Measurements from ENCODE around the gene ZDHHC11. TPM values are rescaled to one million over a fixed set of nuclear protein-coding genes. Genes with fewer than 3 reads are reported as not detected.

Gene ZDHHC11
- total RNA-seq, 1 experiment from 2014 or later, result 17.0 TPM

DNA sequence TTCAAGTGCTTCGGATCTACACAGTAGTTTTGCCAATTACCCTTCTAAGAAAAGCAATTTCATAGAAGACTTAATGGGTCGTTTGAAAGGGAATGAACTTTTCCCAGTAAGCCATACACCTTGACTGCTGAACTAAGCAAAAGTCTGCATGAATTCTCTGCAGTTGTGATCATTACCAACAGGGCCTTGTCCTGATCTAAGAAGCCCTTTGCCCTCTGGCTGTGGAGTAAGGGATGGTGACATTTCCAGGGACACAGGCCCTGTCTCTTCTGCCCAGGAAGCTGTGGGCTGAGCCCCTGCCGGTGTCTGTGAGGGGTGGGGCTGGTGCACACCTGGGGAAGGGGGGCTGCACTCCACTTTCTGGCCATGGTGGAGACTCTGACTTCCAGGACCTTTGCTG, 30.5 kb downstream of the ZDHHC11 start:
- Histone ChIP-seq H3K79me2 (ENCODE audit: insufficient read depth, low read length) (no peaks in the 10 kb centered on the region), H3K9me2 (ENCODE audit: insufficient read depth) (no peaks in the 10 kb centered on the region), H3K9me3 (ENCODE audit: control insufficient read depth in 1 of 2, insufficient read depth in 1 of 2, low read depth in 1 of 2, low read length in 2 of 2) (no peaks in the 10 kb centered on the region), H2AFZ (ENCODE audit: low read depth, low read length, poor library complexity, severe bottlenecking) (no peak overlapping the region), H3K4me3 (replicated peaks in 1 of 2; ENCODE audit: low read depth in 1 of 2, low read length in 2 of 2) (no peak overlapping the region), H3K9ac (ENCODE audit: low read length) (no peak overlapping the region), H3K27me3 (ENCODE audit: insufficient read depth, low read length) (no peaks in the 10 kb centered on the region), H4K20me1 (ENCODE audit: insufficient read depth) (no peaks in the 10 kb centered on the region), H3K4me1 (ENCODE audit: control insufficient read depth in 1 of 2, insufficient read depth in 2 of 2, low read length in 2 of 2) (no peaks in the 10 kb centered on the region), H3K36me3 (ENCODE audit: control insufficient read depth in 1 of 2, insufficient read depth in 2 of 2, low read length in 2 of 2) (no peaks in the 10 kb centered on the region; a peak in 1 of 4 replicates), H3K27ac (ENCODE audit: low read depth, low read length) (no peak overlapping the region), H3K4me2 (ENCODE audit: low read length) (no peak overlapping the region)
- ChIA-PET POLR2A (no interaction called here), CTCF (no interaction called here), RAD21 (ENCODE audit: low non-redundant PET in 1 of 2, low total read pairs in 2 of 2, uncharacterized antibody in 2 of 2, unreplicated experiment in 2 of 2) (no interaction called here)
- DNase-seq (ENCODE audit: low read depth, low spot score), result no peak
- BruUV-seq (replicated peaks), result no TSS peak
- intact Hi-C loops (cut with micrococcal nuclease), result no loop called here
- TF ChIP-seq, protein P1, sequence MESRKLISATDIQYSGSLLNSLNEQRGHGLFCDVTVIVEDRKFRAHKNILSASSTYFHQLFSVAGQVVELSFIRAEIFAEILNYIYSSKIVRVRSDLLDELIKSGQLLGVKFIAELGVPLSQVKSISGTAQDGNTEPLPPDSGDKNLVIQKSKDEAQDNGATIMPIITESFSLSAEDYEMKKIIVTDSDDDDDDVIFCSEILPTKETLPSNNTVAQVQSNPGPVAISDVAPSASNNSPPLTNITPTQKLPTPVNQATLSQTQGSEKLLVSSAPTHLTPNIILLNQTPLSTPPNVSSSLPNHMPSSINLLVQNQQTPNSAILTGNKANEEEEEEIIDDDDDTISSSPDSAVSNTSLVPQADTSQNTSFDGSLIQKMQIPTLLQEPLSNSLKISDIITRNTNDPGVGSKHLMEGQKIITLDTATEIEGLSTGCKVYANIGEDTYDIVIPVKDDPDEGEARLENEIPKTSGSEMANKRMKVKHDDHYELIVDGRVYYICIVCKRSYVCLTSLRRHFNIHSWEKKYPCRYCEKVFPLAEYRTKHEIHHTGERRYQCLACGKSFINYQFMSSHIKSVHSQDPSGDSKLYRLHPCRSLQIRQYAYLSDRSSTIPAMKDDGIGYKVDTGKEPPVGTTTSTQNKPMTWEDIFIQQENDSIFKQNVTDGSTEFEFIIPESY (IDR thresholded peaks at IDR 0.05; ENCODE audit: extremely low read depth, insufficient replicate concordance, low read length), result no peak
- no peak for TF ChIP-seq EZH2 (IDR thresholded peaks at IDR 0.05)
- no peak for TF ChIP-seq EGR1 (IDR thresholded peaks at IDR 0.05; ENCODE audit: low read depth)
- TF ChIP-seq JUND (IDR thresholded peaks at IDR 0.05), result no peak
- no peak for TF ChIP-seq ZNF274 (IDR thresholded peaks at IDR 0.05; ENCODE audit: low read depth, low read length)
- TF ChIP-seq YY1 (IDR thresholded peaks at IDR 0.05; ENCODE audit: extremely low read depth, insufficient replicate concordance, low read depth, low read length), result no peak
- TF ChIP-seq RAD21 (IDR thresholded peaks at IDR 0.05; ENCODE audit: low read depth), result no peak
- TF ChIP-seq TCF7L2 (IDR thresholded peaks at IDR 0.05; ENCODE audit: borderline replicate concordance, extremely low read depth, insufficient read depth, insufficient read length), result no peak
- TF ChIP-seq, protein P2, sequence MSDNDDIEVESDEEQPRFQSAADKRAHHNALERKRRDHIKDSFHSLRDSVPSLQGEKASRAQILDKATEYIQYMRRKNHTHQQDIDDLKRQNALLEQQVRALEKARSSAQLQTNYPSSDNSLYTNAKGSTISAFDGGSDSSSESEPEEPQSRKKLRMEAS (IDR thresholded peaks at IDR 0.05), result no peak
- TF ChIP-seq, protein P3, sequence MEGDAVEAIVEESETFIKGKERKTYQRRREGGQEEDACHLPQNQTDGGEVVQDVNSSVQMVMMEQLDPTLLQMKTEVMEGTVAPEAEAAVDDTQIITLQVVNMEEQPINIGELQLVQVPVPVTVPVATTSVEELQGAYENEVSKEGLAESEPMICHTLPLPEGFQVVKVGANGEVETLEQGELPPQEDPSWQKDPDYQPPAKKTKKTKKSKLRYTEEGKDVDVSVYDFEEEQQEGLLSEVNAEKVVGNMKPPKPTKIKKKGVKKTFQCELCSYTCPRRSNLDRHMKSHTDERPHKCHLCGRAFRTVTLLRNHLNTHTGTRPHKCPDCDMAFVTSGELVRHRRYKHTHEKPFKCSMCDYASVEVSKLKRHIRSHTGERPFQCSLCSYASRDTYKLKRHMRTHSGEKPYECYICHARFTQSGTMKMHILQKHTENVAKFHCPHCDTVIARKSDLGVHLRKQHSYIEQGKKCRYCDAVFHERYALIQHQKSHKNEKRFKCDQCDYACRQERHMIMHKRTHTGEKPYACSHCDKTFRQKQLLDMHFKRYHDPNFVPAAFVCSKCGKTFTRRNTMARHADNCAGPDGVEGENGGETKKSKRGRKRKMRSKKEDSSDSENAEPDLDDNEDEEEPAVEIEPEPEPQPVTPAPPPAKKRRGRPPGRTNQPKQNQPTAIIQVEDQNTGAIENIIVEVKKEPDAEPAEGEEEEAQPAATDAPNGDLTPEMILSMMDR (IDR thresholded peaks at IDR 0.05 in 2 of 3, conservative IDR thresholded peaks at IDR 0.05 in 1 of 3; ENCODE audit: borderline replicate concordance in 1 of 3, insufficient read depth in 1 of 3, low read depth in 2 of 3, low read length in 2 of 3), result no peak
- TF ChIP-seq, protein P4, sequence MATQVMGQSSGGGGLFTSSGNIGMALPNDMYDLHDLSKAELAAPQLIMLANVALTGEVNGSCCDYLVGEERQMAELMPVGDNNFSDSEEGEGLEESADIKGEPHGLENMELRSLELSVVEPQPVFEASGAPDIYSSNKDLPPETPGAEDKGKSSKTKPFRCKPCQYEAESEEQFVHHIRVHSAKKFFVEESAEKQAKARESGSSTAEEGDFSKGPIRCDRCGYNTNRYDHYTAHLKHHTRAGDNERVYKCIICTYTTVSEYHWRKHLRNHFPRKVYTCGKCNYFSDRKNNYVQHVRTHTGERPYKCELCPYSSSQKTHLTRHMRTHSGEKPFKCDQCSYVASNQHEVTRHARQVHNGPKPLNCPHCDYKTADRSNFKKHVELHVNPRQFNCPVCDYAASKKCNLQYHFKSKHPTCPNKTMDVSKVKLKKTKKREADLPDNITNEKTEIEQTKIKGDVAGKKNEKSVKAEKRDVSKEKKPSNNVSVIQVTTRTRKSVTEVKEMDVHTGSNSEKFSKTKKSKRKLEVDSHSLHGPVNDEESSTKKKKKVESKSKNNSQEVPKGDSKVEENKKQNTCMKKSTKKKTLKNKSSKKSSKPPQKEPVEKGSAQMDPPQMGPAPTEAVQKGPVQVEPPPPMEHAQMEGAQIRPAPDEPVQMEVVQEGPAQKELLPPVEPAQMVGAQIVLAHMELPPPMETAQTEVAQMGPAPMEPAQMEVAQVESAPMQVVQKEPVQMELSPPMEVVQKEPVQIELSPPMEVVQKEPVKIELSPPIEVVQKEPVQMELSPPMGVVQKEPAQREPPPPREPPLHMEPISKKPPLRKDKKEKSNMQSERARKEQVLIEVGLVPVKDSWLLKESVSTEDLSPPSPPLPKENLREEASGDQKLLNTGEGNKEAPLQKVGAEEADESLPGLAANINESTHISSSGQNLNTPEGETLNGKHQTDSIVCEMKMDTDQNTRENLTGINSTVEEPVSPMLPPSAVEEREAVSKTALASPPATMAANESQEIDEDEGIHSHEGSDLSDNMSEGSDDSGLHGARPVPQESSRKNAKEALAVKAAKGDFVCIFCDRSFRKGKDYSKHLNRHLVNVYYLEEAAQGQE (IDR thresholded peaks at IDR 0.05; ENCODE audit: low read depth), result no peak
- no peak for TF ChIP-seq FOSL1 (IDR thresholded peaks at IDR 0.05; ENCODE audit: low read depth)
- no peak for TF ChIP-seq SP1 (IDR thresholded peaks at IDR 0.05; ENCODE audit: low read depth)
- TF ChIP-seq CEBPB (IDR thresholded peaks at IDR 0.05; ENCODE audit: low read depth), result no peak
- TF ChIP-seq CBX3 (IDR thresholded peaks at IDR 0.05; ENCODE audit: low read depth), result no peak
- TF ChIP-seq, protein P5, sequence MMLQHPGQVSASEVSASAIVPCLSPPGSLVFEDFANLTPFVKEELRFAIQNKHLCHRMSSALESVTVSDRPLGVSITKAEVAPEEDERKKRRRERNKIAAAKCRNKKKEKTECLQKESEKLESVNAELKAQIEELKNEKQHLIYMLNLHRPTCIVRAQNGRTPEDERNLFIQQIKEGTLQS (IDR thresholded peaks at IDR 0.05), result no peak
- TF ChIP-seq POLR2AphosphoS5 (IDR thresholded peaks at IDR 0.05; ENCODE audit: low read depth, low read length), result no peak
- TF ChIP-seq ELF1 (IDR thresholded peaks at IDR 0.05; ENCODE audit: borderline replicate concordance, low read depth), result no peak
- ATAC-seq, result no peak
